ENCODE measurements around the gene PATL1.

PATL1 gene

DNA sequence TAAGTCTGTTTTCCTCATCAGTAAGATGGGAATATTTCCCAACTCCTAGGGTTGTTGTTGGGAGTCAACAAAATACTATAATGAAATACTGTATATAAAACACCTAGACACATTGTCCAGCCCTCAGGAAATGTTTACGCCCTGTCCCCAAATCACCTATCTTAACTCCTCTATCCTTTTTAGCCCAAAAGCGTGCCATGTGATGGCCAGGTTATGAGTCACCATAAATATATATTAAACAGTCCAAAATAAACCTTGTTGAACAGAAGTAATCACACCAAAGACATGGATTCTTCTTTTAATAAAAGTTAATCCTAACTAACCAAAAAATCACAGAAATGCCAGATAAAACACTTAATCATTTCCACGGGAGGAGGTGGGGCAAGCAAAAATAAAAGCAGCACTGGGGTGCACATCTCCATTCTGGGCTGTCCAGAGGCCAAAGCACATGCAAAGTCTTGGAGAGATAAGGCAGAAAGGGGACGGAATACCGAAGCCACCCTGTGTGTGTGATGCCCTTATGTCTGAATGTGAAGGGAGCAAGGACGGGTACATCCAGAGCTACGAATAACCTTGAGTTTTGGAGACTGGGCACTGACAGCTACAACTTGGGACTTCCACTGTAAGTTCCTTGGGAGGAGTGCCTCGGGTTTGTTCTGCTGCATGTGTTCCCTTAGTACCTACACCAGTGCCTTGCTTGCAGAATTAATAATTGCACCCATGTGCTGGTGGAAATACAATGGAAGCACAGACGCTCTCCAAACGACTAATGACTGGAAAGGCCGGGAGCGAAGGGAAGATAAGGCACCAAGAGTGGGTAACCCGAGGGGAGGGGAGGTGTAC, 54.3 kb downstream of the PATL1 start:
- no peak for DNase-seq

DNA sequence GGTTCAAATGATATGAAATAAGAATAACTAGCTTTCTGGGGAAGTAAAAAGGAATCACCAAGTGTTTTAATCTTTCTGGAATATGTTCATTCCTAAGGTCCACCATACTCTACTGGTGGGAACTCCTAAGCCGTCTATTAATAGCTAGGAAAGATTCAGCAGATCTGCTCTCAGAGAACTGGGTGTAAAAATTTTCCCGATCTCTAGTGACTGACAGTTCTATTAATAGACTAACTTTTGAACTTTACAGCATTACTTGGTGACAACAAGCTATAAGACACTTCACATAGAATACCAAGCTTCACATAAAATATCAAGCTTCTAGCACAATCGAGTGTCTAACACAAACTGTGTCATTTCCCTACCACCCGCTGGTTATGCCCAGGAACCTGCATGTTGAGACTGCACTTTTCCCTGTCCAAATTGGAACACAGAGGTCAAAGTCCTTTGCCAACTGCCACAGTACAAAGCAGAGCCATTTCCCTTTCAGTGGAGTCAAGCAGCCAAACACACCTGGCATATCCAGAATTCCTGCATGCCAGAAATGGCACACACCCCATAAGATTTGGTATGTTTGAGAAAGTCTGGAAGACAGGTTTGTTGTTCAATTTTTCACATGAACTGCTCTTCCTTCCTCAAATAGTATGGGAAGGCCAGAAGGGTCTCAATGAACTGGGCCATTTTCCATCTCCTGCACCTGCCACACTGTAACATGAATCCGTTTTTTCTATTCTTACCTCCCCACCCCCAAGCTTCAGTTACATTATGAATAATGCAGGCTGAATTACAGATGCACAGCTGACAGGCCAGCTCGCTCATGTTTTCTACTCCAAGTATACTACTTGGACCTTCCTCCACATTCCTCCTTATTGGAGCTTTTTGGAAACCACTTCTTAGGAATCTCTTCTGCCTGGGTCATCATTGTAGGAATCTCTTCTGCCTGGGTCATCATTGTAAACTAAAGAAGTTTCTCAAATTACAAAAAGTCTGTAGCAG, 57.0 kb downstream of the PATL1 start:
- no peak for DNase-seq

DNA sequence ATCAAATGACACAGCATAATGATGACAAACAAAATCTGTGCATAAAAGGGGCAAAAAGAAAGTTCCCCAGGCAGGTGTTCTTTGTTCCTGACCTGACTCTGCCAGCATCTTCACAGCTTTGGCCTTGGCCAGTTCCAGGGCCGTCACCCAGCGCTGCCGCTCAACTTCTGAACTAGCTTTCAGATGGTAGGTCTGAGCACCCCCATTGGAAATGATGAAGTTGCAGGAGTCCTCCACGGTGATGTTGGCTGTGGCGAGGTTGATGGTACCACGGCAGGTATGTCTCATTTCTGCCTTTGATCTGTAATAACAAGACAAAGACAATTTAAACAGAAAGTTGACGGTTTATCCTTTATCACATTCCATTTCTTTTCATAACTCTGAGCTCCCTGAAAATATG, 58.5 kb downstream of the PATL1 start:
- no peak for DNase-seq

DNA sequence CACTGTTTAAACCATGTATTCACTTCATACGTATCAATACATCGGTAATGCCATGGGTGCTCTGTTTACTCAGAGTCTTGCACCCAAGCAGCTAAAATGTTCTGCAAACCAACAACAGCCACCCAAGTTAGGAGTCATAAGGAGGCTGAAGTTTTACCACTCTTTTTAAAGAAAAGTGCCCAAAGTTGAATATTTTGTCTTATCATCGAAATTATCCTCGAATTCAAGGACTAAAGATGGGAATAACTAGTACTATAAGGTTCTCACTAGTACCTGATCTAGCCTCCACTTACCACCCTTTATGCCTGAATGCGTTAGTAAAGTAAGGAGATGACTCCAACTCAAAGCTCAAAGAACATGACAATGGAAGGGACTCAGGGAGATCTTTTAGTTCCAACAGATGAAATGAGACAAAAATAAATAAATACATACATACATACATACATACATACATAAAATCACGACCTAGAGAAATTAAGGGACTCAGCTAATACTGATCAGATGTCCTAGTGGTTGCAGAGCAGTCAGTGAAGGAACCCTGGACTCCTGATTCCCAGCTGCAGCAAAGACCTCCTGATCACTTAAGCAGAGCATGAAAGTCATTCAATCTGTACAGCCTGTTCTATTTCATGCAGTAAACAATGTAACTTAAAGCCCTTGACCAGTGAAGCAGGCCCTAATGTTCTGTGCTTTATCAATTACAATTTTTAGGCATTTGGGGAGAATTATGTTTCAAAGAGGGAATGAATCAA, 61.0 kb downstream of the PATL1 start:
- no peak for DNase-seq

DNA sequence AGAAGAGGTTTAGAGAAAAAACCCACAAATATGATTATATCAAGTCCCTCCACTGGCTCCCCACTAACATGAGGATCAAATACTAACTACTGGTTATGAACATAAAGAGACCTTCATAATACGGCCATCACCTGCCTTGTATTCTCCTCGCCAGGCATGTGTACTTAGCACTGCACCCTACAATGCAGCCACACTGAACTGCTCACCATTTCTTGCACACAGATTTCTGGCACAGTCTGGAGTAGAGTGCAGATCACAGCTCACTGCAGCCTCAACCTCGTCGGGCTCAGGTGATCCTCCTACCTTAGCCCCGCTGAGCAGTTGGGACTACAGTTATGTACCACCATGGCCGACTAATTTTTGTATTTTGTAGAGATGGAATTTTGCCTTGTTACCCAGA, 66.4 kb downstream of the PATL1 start:
- no peak for DNase-seq

DNA sequence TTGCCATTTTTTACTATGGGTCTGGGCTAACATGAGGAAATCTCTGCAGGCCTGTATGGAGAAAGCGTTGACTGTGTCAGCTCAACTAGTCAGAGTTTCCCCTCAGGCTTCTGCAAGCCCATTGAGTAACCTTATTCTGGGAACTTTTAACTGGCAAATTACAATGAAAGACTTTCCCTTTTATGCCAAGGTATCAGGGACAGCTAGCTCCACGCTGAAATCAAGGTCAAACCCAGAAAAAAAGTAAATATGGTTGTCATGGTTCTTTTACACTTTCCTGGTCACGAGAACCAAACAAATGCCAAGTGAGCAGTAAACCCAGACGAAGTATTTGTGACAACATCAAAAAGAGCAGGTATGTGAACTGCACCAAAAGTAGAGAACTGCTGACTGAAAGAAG, 67.0 kb downstream of the PATL1 start:
- no peak for DNase-seq

DNA sequence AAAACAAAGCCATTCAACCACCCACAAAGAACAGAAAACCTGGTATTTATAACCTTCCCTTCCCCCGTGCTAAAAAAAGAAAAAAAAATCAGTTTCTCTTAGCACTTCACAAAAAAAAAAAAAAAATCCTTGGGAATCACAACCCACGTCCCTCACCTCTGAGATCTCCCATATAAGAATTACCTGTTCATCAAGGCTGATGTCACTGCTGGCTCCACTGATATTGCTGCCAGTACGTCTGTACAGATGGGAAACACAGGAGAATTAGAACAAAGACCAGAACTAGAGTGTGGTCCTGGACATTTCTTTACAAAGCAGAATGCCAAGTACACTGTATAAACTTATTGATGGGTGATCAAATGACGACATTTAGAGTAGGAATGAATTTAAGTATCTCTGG, 68.2 kb downstream of the PATL1 start:
- no peak for DNase-seq

DNA sequence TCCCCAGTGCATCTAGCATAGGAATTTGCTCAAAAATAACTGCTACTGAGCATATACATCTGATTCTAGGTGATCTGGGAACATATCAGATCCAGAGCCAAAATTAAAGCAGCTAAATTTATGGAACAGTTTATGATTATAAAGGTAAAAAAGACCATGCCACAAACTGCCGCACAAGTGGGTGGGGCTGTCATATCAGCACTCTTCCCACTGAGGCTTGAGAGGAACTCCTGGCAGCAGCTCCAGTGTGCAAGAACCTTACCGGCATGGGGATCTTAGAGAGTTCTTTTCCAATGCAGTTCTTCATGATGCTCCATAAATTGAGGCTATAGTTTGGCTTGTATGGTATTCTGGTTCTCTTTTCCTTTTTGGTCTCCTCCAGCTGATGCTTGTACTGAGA, 68.6 kb downstream of the PATL1 start:
- no peak for DNase-seq

DNA sequence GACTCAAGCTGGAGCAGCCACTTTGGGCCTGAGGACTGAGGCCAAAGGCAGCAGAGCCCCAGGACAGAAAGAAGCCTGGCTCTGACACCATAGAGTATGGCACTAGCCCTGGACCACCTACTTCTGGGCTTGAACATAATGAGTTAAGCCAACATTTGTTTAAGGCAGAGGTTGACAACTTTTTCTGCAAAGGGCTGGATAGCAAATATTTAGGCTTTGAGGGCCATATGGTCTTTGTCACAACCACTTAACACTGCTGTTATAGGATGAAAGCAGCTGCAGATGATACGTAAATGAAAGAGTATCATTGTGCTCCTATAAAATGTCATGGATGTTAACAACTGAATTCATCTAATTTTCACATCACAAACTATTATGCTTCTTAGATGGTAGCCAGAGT, 69.9 kb downstream of the PATL1 start:
- no peak for DNase-seq

All from CD4-positive, alpha-beta T cell treated with Interleukin-1 beta for 1 hour (primary cell).